Measurements from ENCODE around the gene CDH15. TPM values are rescaled to one million over a fixed set of nuclear protein-coding genes. Genes with fewer than 3 reads are reported as not detected.

Gene CDH15
- total and polyA plus RNA-seq, 2 donors (not counting 1 experiment from before 2014, with no cell fraction given) = not detected

- no peaks in the 10 kb centered on the region for H3K9me3 Mint-ChIP-seq (ENCODE audit: insufficient read depth)
- peak overlapping the region; percentile 37 for H3K27ac Mint-ChIP-seq
- no peak for TF ChIP-seq CTCF (IDR thresholded peaks at IDR 0.05)
- no peak for TF ChIP-seq EZH2 (IDR thresholded peaks at IDR 0.05; ENCODE audit: borderline replicate concordance, insufficient read depth, low read depth, low read length, poor library complexity, severe bottlenecking)
- Histone ChIP-seq H3K4me3 (ENCODE audit: control extremely low read depth in 1 of 5, extremely low read depth in 1 of 5, insufficient read depth in 1 of 5, low read depth in 2 of 5, low read length in 4 of 5) (no peak overlapping the region), H3K27ac (ENCODE audit: low read length in 2 of 2) (no peak overlapping the region), H3K4me1 (ENCODE audit: control insufficient read depth in 2 of 2, insufficient read depth in 2 of 2, low read length in 2 of 2) (peaks cover 3 to 9% of the 10 kb centered on the region in 2 donors), H3K9ac (ENCODE audit: low read length) (no peak overlapping the region), H3K4me2 (replicated peaks; ENCODE audit: low read depth, low read length, poor library complexity, severe bottlenecking) (no peak overlapping the region), H3K9me3 (ENCODE audit: control extremely low read depth in 1 of 3, control insufficient read depth in 2 of 3, insufficient read depth in 1 of 3, low read length in 2 of 3) (no peaks in the 10 kb centered on the region), H4K20me1 (ENCODE audit: control insufficient read depth, insufficient read depth, low read length, poor library complexity, severe bottlenecking) (no peaks in the 10 kb centered on the region), H3K79me2 (ENCODE audit: control insufficient read depth, insufficient read depth, low read length) (no peaks in the 10 kb centered on the region), H3K36me3 (replicated peaks in 1 of 2; ENCODE audit: control extremely low read depth in 1 of 2, control insufficient read depth in 1 of 2, extremely low read depth in 1 of 2, insufficient read depth in 2 of 2, low read length in 1 of 2) (no peaks in the 10 kb centered on the region), H3K27me3 (replicated peaks in 1 of 4; ENCODE audit: control extremely low read depth in 1 of 4, control insufficient read depth in 3 of 4, insufficient read depth in 4 of 4, low read length in 3 of 4) (peaks cover 0 to 2% (median 0%) of the 10 kb centered on the region in 4 experiments), H2AFZ (ENCODE audit: insufficient read depth, low read depth, low read length, poor library complexity, severe bottlenecking) (no peak overlapping the region)
- peaks cover 5% of the 10 kb centered on the region for H3K4me1 Mint-ChIP-seq
- POLR2A ChIA-PET = no interaction called here
- no peaks in the 10 kb centered on the region for H3K27me3 Mint-ChIP-seq
- intact Hi-C loops (cut with micrococcal nuclease) = no loop called here
- CTCF ChIA-PET = interaction anchor here (1.6 kb wide), 1 partner anchor 439 kb away, joined by 5 read pairs; no protein-coding TSS in a partner anchor
- 90% methylated on average over 8 of the region's 9 CpGs for WGBS (ENCODE audit: insufficient coverage)
- ATAC-seq (ENCODE audit: low read depth) (no peak), DNase-seq (no peak)
- no peak overlapping the region for H3K4me3 Mint-ChIP-seq
Observed at GRCh38 chr16:89176717-89177116, 5.2 kb downstream of the CDH15 start.

GRCh38 chr16:89177501-89177900 is 6.0 kb downstream of the CDH15 start:
- ChIA-PET CTCF (interaction anchor here (1.6 kb wide), 1 partner anchor 440 kb away, joined by 5 read pairs; no protein-coding TSS in a partner anchor), POLR2A (no interaction called here)
- intact Hi-C loops (cut with micrococcal nuclease) = no loop called here
- H3K4me1 Mint-ChIP-seq = peaks cover 2% of the 10 kb centered on the region
- ATAC-seq (ENCODE audit: low read depth) = no peak
- no peak overlapping the region for H2AFZ ChIP-seq (ENCODE audit: insufficient read depth, low read depth, low read length, poor library complexity, severe bottlenecking)
- no peaks in the 10 kb centered on the region for H3K36me3 ChIP-seq (replicated peaks in 1 of 2; ENCODE audit: control extremely low read depth in 1 of 2, control insufficient read depth in 1 of 2, extremely low read depth in 1 of 2, insufficient read depth in 2 of 2, low read length in 1 of 2)
- no peak overlapping the region for H3K27ac ChIP-seq (ENCODE audit: low read length in 2 of 2)
- 98% methylated on average over 8 of the region's 12 CpGs for WGBS (ENCODE audit: insufficient coverage)
- no peak overlapping the region for H3K4me3 ChIP-seq (ENCODE audit: control extremely low read depth in 1 of 5, extremely low read depth in 1 of 5, insufficient read depth in 1 of 5, low read depth in 2 of 5, low read length in 4 of 5)
- no peaks in the 10 kb centered on the region for H3K27me3 Mint-ChIP-seq
- H3K9ac ChIP-seq (ENCODE audit: low read length) = no peak overlapping the region
- DNase-seq = no peak
- peaks cover 0 to 2% of the 10 kb centered on the region in 2 donors for H3K4me1 ChIP-seq (ENCODE audit: control insufficient read depth in 2 of 2, insufficient read depth in 2 of 2, low read length in 2 of 2)
- no peaks in the 10 kb centered on the region for H4K20me1 ChIP-seq (ENCODE audit: control insufficient read depth, insufficient read depth, low read length, poor library complexity, severe bottlenecking)
- H3K4me2 ChIP-seq (replicated peaks; ENCODE audit: low read depth, low read length, poor library complexity, severe bottlenecking) = no peak overlapping the region
- no peaks in the 10 kb centered on the region for H3K79me2 ChIP-seq (ENCODE audit: control insufficient read depth, insufficient read depth, low read length)
- H3K27me3 ChIP-seq (replicated peaks in 1 of 4; ENCODE audit: control extremely low read depth in 1 of 4, control insufficient read depth in 3 of 4, insufficient read depth in 4 of 4, low read length in 3 of 4) = peaks cover 0 to 2% (median 0%) of the 10 kb centered on the region in 4 experiments
- H3K4me3 Mint-ChIP-seq = no peak overlapping the region
- no peak overlapping the region for H3K27ac Mint-ChIP-seq
- no peaks in the 10 kb centered on the region for H3K9me3 ChIP-seq (ENCODE audit: control extremely low read depth in 1 of 3, control insufficient read depth in 2 of 3, insufficient read depth in 1 of 3, low read length in 2 of 3)
- no peak for TF ChIP-seq EZH2 (IDR thresholded peaks at IDR 0.05; ENCODE audit: borderline replicate concordance, insufficient read depth, low read depth, low read length, poor library complexity, severe bottlenecking)
- no peak for TF ChIP-seq CTCF (IDR thresholded peaks at IDR 0.05)
- no peaks in the 10 kb centered on the region for H3K9me3 Mint-ChIP-seq (ENCODE audit: insufficient read depth)
